Activated CD8-positive, alpha-beta T cell treated with anti-CD3 and anti-CD28 coated beads, Interleukin-2, amount 10 ng/mL, durations not matched to agents 7 days and 5 days (primary cell): ENCODE data around the gene DCAF17. TPM values are rescaled to one million over a fixed set of nuclear protein-coding genes. Genes with fewer than 3 reads are reported as not detected.

ENCODE experiments used
- ATAC-seq: fragments of 150-1000 bp; cut with Tn5 transposase; one replicate; pipeline ENCODE4 v1.10.0; 2021; ENCODE audit warnings: moderate library complexity
- CTCF ChIA-PET: fragments of 350-600 bp; sonication (Branson Sonifier 250); formaldehyde crosslinking; loops from one replicate; lab custom pipeline; 2021; ENCODE audit warnings: antibody characterized with exemption; lab: Charles Lee
- POLR2A ChIA-PET: fragments of 350-600 bp; sonication (Branson Sonifier 250); formaldehyde crosslinking; loops from one replicate; lab custom pipeline; 2021; ENCODE audit warnings: antibody characterized with exemption; lab: Charles Lee
- DNase-seq: peaks from one replicate; pipeline ENCODE4 v3.0.0-alpha.2; 2020
- H3K27ac Mint-ChIP-seq: one replicate; pipeline ENCODE4 v1.8.0; 2021; ENCODE audit warnings: mild to moderate bottlenecking, mixed read lengths
- H3K27me3 Mint-ChIP-seq: one replicate; pipeline ENCODE4 v1.8.0; 2021; ENCODE audit warnings: low read depth, mixed read lengths
- H3K36me3 Mint-ChIP-seq: one replicate; pipeline ENCODE4 v1.8.0; 2021; ENCODE audit warnings: low read depth, mixed read lengths
- H3K4me1 Mint-ChIP-seq: one replicate; pipeline ENCODE4 v1.8.0; 2021; ENCODE audit warnings: low read depth, mixed read lengths
- H3K4me3 Mint-ChIP-seq: one replicate; pipeline ENCODE4 v1.8.0; 2021; ENCODE audit warnings: mild to moderate bottlenecking, mixed read lengths
- H3K9me3 Mint-ChIP-seq: one replicate; pipeline ENCODE4 v1.8.0; 2022; ENCODE audit warnings: mixed read lengths; ENCODE audit not compliant: insufficient read depth
- total RNA-seq, 2 experiments: library from RNA; stranded (reverse); gene quantifications; one replicate each; pipeline ENCODE4 v1.2.3, GENCODE V29; 2021

DCAF17 gene
- total RNA-seq, 2 experiments from 2014 or later: 15.9 to 17.5 TPM

DNA sequence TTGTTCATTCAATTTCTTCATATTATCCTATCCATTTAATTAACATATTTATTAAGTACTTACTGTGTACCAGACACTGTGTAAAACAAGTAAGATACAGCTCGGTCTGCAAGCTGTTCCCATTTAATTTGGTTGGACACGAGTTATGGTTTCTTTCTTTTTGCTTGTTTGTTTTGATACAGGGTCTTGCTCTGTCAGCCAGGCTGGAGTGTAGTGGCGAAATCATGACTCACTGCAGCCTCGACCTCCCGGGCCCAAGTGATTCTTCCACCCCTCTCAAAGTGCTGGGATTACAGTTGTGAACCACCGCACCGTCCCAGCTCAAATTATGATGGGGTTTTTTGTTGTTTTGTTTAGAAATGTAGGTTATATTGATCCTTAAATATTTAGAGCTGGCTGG is 97.3 kb downstream of the DCAF17 start:
- no peaks in the 10 kb centered on the region for H3K9me3 Mint-ChIP-seq
- DNase-seq (no peak), ATAC-seq (no peak)
- H3K36me3 Mint-ChIP-seq: no peaks in the 10 kb centered on the region
- ChIA-PET CTCF (interaction anchor here (1.1 to 1.5 kb wide), 2 partner anchors 42 to 52 kb away, joined by 3 read pairs; no protein-coding TSS in a partner anchor), POLR2A (no interaction called here)
- no peak overlapping the region for H3K27ac Mint-ChIP-seq
- no peak overlapping the region for H3K4me3 Mint-ChIP-seq
- peaks cover 20% of the 10 kb centered on the region for H3K27me3 Mint-ChIP-seq
- no peaks in the 10 kb centered on the region for H3K4me1 Mint-ChIP-seq

DNA sequence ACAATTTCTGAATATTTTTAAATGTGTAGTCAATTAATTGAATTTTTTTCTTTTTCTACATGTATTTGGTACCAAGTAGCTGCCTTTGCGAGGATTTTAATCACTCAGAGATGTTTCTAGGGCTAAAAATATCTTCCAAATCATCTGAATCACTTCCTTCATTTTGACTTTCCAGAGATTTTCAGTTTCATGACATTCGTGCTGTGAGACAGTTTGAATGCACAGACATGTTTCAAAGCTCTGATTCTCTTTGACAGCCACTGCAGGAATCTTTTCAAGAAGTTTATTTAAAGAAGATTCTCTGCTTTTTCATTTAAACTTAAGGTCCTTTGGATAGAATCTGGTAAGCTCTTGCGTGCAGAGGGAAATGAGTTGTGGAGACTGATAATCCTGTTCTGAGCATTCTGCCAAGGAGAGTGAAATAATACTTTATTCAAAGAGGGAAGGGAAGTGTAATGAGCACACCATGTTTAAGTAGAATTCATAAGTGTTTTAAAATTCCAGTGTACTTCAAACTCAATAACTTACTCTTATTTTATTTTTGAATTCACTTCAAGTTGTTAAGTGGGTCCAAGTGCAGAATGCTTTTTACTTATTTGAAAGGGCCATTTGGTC is 97.9 kb downstream of the DCAF17 start:
- no peaks in the 10 kb centered on the region for H3K36me3 Mint-ChIP-seq
- ChIA-PET CTCF (interaction anchor here (0.9 to 1.5 kb wide), 4 partner anchors 42 to 67 kb away, joined by 3 to 4 read pairs (median 3); no protein-coding TSS in a partner anchor), POLR2A (no interaction called here)
- no peak for ATAC-seq
- H3K27me3 Mint-ChIP-seq: peaks cover 21% of the 10 kb centered on the region
- H3K4me3 Mint-ChIP-seq: no peak overlapping the region
- DNase-seq: no peak
- no peaks in the 10 kb centered on the region for H3K4me1 Mint-ChIP-seq
- H3K9me3 Mint-ChIP-seq: no peaks in the 10 kb centered on the region
- no peak overlapping the region for H3K27ac Mint-ChIP-seq

DNA sequence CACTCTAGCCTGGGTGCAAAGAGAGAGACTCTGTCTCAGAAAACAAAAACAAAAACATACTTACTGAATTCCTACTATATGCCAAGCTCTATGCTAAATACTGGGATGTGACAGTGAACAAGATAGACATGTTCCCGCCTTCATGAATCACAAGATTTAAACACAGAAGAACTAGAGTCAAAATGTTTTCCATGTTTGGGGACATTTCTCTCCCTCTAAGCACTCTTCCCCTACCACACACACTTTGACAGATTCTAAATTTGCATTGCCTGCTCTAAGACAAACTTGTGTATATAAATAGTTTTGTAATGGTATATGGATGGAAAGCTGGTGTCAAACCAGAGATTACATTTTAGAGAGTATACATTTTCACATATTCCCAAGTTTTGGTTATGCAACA is 99.3 kb downstream of the DCAF17 start:
- H3K27ac Mint-ChIP-seq: no peak overlapping the region
- ATAC-seq (no peak), DNase-seq (no peak)
- POLR2A ChIA-PET: no interaction called here
- CTCF ChIA-PET: no interaction called here
- no peak overlapping the region for H3K4me3 Mint-ChIP-seq
- no peaks in the 10 kb centered on the region for H3K9me3 Mint-ChIP-seq
- no peaks in the 10 kb centered on the region for H3K4me1 Mint-ChIP-seq
- H3K36me3 Mint-ChIP-seq: no peaks in the 10 kb centered on the region
- H3K27me3 Mint-ChIP-seq: peaks cover 18% of the 10 kb centered on the region

Other genes with a start within 250 kb of the DCAF17 start
- gene METTL8, start 236 bp upstream of the DCAF17 start, total RNA-seq: 10 to 100 TPM; 20.9 to 22.4 TPM
- 1 to 10 TPM; 1.2 to 1.4 TPM for gene CYBRD1, start 88.2 kb downstream of the DCAF17 start, total RNA-seq